GM21825 (cell line): ENCODE data around the gene TRIM7.
"Not testable (repeated sequence)": the region's sequence is repeated elsewhere in the genome, so short reads cannot be mapped to it uniquely, and the experiment has no call there.

Experiments
- ATAC-seq: cut with Tn5 transposase; IDR thresholded peaks from one replicate; pipeline ENCODE4 v1.9.1; 2021; ENCODE audit warnings: mild to moderate bottlenecking, moderate library complexity; ENCODE audit not compliant: unreplicated experiment

The TRIM7 gene

GRCh38 chr5:181156758-181157157, 48.2 kb downstream of the TRIM7 start:
- ATAC-seq = no peak

- no peak for ATAC-seq
Measured at GRCh38 chr5:181153814-181154213, 51.2 kb downstream of the TRIM7 start.

GRCh38 chr5:181152406-181152805, 52.6 kb downstream of the TRIM7 start:
- no peak for ATAC-seq

GRCh38 chr5:181151146-181151545, 53.9 kb downstream of the TRIM7 start:
- no peak for ATAC-seq

GRCh38 chr5:181149806-181150733, 54.9 kb downstream of the TRIM7 start:
- ATAC-seq = no peak

GRCh38 chr5:181149355-181149754, 55.6 kb downstream of the TRIM7 start:
- no peak for ATAC-seq

- ATAC-seq = not testable (repeated sequence)
Measured at GRCh38 chr5:181146927-181147636, 57.9 kb downstream of the TRIM7 start, which contains the start of gene OR2V2. Gene OR2V2, plus strand, starts transcription at chr5:181147586. Its CDS starts 7,357 bp downstream, at chr5:181154943.

- ATAC-seq = no peak
Measured at GRCh38 chr5:181145133-181145532, 59.9 kb downstream of the TRIM7 start.
